CD8-positive, alpha-beta memory T cell (primary cell): ENCODE data around the gene ALKAL2. TPM values are rescaled to one million over a fixed set of nuclear protein-coding genes. Genes with fewer than 3 reads are reported as not detected.

ENCODE experiments used
- CTCF ChIA-PET: fragments of 350-600 bp; sonication (Branson Sonifier 250); formaldehyde crosslinking; loops from one replicate; lab custom pipeline; 2021; ENCODE audit warnings: antibody characterized with exemption; lab: Charles Lee
- POLR2A ChIA-PET: fragments of 350-600 bp; sonication (Branson Sonifier 250); formaldehyde crosslinking; loops from one replicate; lab custom pipeline; 2021; ENCODE audit warnings: antibody characterized with exemption; lab: Charles Lee
- DNase-seq, 5 donors: peaks; one replicate each; pipeline versions ENCODE4 v3.0.0 to v3.0.0-alpha.2; 2020 to 2022; ENCODE audit warnings: mixed read lengths in 1 of 5
- H3K27ac ChIP-seq: one replicate; pipeline ENCODE4 v1.7.0; 2013; ENCODE audit warnings: low read depth, mild to moderate bottlenecking, low read length, moderate library complexity
- H3K27me3 ChIP-seq: 2 replicates; pipeline ENCODE4 v1.7.0; 2013; ENCODE audit warnings: low read length, mild to moderate bottlenecking; ENCODE audit not compliant: insufficient read depth, poor library complexity, severe bottlenecking
- H3K36me3 ChIP-seq: 2 replicates; pipeline ENCODE4 v1.7.0; 2013; ENCODE audit warnings: mild to moderate bottlenecking, low read length, moderate library complexity; ENCODE audit not compliant: insufficient read depth
- H3K4me1 ChIP-seq: 2 replicates; pipeline ENCODE4 v1.7.0; 2013; ENCODE audit warnings: mild to moderate bottlenecking, low read length, moderate library complexity; ENCODE audit not compliant: insufficient read depth
- H3K4me3 ChIP-seq: 2 replicates; pipeline ENCODE4 v1.7.0; 2013; ENCODE audit warnings: mild to moderate bottlenecking, low read length
- H3K9me3 ChIP-seq: 2 replicates; pipeline ENCODE4 v1.7.0; 2013; ENCODE audit warnings: mild to moderate bottlenecking, low read length
- H3K27ac Mint-ChIP-seq, 8 donors: one replicate each; pipeline ENCODE4 v1.8.0; 2020 to 2021; ENCODE audit warnings: mixed read lengths in 8 of 8, mild to moderate bottlenecking in 6 of 8, inconsistent platforms in 3 of 8, moderate library complexity in 3 of 8
- H3K27me3 Mint-ChIP-seq, 2 donors: one replicate each; pipeline ENCODE4 v1.8.0; 2020 to 2021; ENCODE audit warnings: mixed read lengths in 2 of 2, mild to moderate bottlenecking in 1 of 2, moderate library complexity in 1 of 2
- H3K36me3 Mint-ChIP-seq, 3 donors: one replicate each; pipeline ENCODE4 v1.8.0; 2020 to 2021; ENCODE audit warnings: mixed read lengths in 3 of 3, inconsistent platforms in 1 of 3, mild to moderate bottlenecking in 1 of 3
- H3K4me1 Mint-ChIP-seq, 3 donors: one replicate each; pipeline ENCODE4 v1.8.0; 2020 to 2021; ENCODE audit warnings: mixed read lengths in 3 of 3, inconsistent platforms in 1 of 3, mild to moderate bottlenecking in 1 of 3
- H3K4me3 Mint-ChIP-seq, 7 donors: one replicate each; pipeline ENCODE4 v1.8.0; 2020 to 2021; ENCODE audit warnings: mixed read lengths in 7 of 7, mild to moderate bottlenecking in 6 of 7, moderate library complexity in 4 of 7, inconsistent platforms in 2 of 7
- H3K9me3 Mint-ChIP-seq, 5 donors: one replicate each; pipeline ENCODE4 v1.8.0; 2020 to 2022; ENCODE audit warnings: mixed read lengths in 5 of 5, mild to moderate bottlenecking in 3 of 5, moderate library complexity in 2 of 5, inconsistent platforms in 1 of 5
- polyA plus RNA-seq: library from polyadenylated mRNA; unstranded; fragments of 300-500 nt; fragmentation: Illumina TruSeq; gene quantifications from one replicate; pipeline ENCODE4 v1.2.3, GENCODE V29; 2021
- total RNA-seq, 2 experiments: library from RNA; stranded (reverse); gene quantifications; one replicate each; pipeline ENCODE4 v1.2.3, GENCODE V29; 2021

Gene ALKAL2
- total and polyA plus RNA-seq, 3 experiments from 2014 or later: not detected

- H3K27me3 ChIP-seq: no peaks in the 10 kb centered on the region
- Mint-ChIP-seq H3K4me3 (peak within 1 kb of the TSS; percentile 90 to 96 (median 92)), H3K36me3 (peaks cover 0 to 25% (median 2%) of the 10 kb centered on the region in 3 donors), H3K9me3 (no peaks in the 10 kb centered on the region), H3K27me3 (peaks cover 0 to 2% of the 10 kb centered on the region in 2 donors), H3K27ac (peak within 1 kb of the TSS; percentile 94 to 99 (median 96)), H3K4me1 (peaks cover 41 to 74% (median 54%) of the 10 kb centered on the region in 3 donors)
- ChIA-PET POLR2A (no interaction called here), CTCF (no interaction called here)
- H3K4me3 ChIP-seq: peak within 1 kb of the TSS; percentile 93
- peak within 1 kb of the TSS; percentile 92 for H3K27ac ChIP-seq
- peaks cover 47% of the 10 kb centered on the region for H3K4me1 ChIP-seq
- H3K9me3 ChIP-seq: no peaks in the 10 kb centered on the region
- DNase-seq: peak; percentile 94 to 97 (median 95)
- no peaks in the 10 kb centered on the region for H3K36me3 ChIP-seq
Observed at GRCh38 chr2:264493-265468, 23.1 kb downstream of the ALKAL2 start, which contains the start of gene ACP1. TSS of gene ACP1 (plus strand) at chr2:264947. CDS start at chr2:264965, 18 bp downstream.

- no peaks in the 10 kb centered on the region for H3K36me3 ChIP-seq
- peaks cover 0 to 2% of the 10 kb centered on the region in 2 donors for H3K27me3 Mint-ChIP-seq
- peak within 1 kb of the TSS; percentile 93 for H3K4me3 ChIP-seq
- POLR2A ChIA-PET: no interaction called here
- peaks cover 0 to 2% (median 0%) of the 10 kb centered on the region in 5 donors for H3K9me3 Mint-ChIP-seq
- H3K9me3 ChIP-seq: no peaks in the 10 kb centered on the region
- DNase-seq: peak; percentile 47 to 83 (median 68)
- H3K4me1 Mint-ChIP-seq: peaks cover 35 to 67% (median 49%) of the 10 kb centered on the region in 3 donors
- H3K27ac Mint-ChIP-seq: peak within 1 kb of the TSS; percentile 94 to 99 (median 96)
- CTCF ChIA-PET: no interaction called here
- H3K4me3 Mint-ChIP-seq: peak within 1 kb of the TSS; percentile 91 to 96 (median 92)
- H3K27ac ChIP-seq: peak within 1 kb of the TSS; percentile 92
- H3K27me3 ChIP-seq: no peaks in the 10 kb centered on the region
- peaks cover 2 to 24% (median 6%) of the 10 kb centered on the region in 3 donors for H3K36me3 Mint-ChIP-seq
- H3K4me1 ChIP-seq: peaks cover 43% of the 10 kb centered on the region
Observed at GRCh38 chr2:263774-264492, 24.0 kb downstream of the ALKAL2 start, which contains the start of gene SH3YL1. TSS of gene SH3YL1 (minus strand) at chr2:264032. CDS start at chr2:263984, 48 bp downstream.

GRCh38 chr2:263022-263738, 24.7 kb downstream of the ALKAL2 start:
- Histone ChIP-seq H3K27ac (no peak overlapping the region), H3K27me3 (no peaks in the 10 kb centered on the region), H3K4me3 (peak overlapping the region; percentile 72), H3K36me3 (no peaks in the 10 kb centered on the region), H3K9me3 (no peaks in the 10 kb centered on the region), H3K4me1 (peaks cover 39% of the 10 kb centered on the region)
- POLR2A ChIA-PET: no interaction called here
- Mint-ChIP-seq H3K27ac (peak overlapping the region; percentile 85 to 99 (median 88)), H3K9me3 (peaks cover 0 to 9% (median 5%) of the 10 kb centered on the region in 5 donors), H3K4me1 (peaks cover 29 to 60% (median 42%) of the 10 kb centered on the region in 3 donors), H3K4me3 (peak overlapping the region; percentile 74 to 95 (median 91)), H3K27me3 (peaks cover 0 to 2% of the 10 kb centered on the region in 2 donors), H3K36me3 (peaks cover 2 to 25% (median 13%) of the 10 kb centered on the region in 3 donors)
- DNase-seq: no peak
- CTCF ChIA-PET: no interaction called here

- no peaks in the 10 kb centered on the region for H3K27me3 ChIP-seq
- Mint-ChIP-seq H3K4me3 (peak overlapping the region in 3 of 7 donors; percentile 60 to 92 (median 74)), H3K27me3 (peaks cover 0 to 2% of the 10 kb centered on the region in 2 donors), H3K9me3 (peaks cover 0 to 13% (median 7%) of the 10 kb centered on the region in 5 donors), H3K27ac (peak overlapping the region in 6 of 8 donors; percentile 49 to 94 (median 86)), H3K4me1 (peaks cover 22 to 49% (median 33%) of the 10 kb centered on the region in 3 donors), H3K36me3 (peaks cover 2 to 19% (median 18%) of the 10 kb centered on the region in 3 donors)
- POLR2A ChIA-PET: no interaction called here
- no peaks in the 10 kb centered on the region for H3K36me3 ChIP-seq
- DNase-seq: no peak
- no peak overlapping the region for H3K27ac ChIP-seq
- H3K4me3 ChIP-seq: no peak overlapping the region
- CTCF ChIA-PET: interaction anchor here (0.8 kb wide), 1 partner anchor 28 kb away, joined by 3 read pairs; no protein-coding TSS in a partner anchor
- H3K9me3 ChIP-seq: no peaks in the 10 kb centered on the region
- peaks cover 28% of the 10 kb centered on the region for H3K4me1 ChIP-seq
Observed at GRCh38 chr2:262117-262516, 25.8 kb downstream of the ALKAL2 start.

- Mint-ChIP-seq H3K27ac (no peak overlapping the region), H3K27me3 (peaks cover 0 to 2% of the 10 kb centered on the region in 2 donors), H3K4me1 (peaks cover 13 to 34% (median 18%) of the 10 kb centered on the region in 3 donors), H3K4me3 (peak overlapping the region in 1 of 7 donors; percentile 22), H3K36me3 (peaks cover 0 to 18% (median 18%) of the 10 kb centered on the region in 3 donors), H3K9me3 (peaks cover 0 to 13% (median 7%) of the 10 kb centered on the region in 5 donors)
- Histone ChIP-seq H3K27ac (no peak overlapping the region), H3K9me3 (no peaks in the 10 kb centered on the region), H3K27me3 (no peaks in the 10 kb centered on the region), H3K36me3 (no peaks in the 10 kb centered on the region), H3K4me1 (peaks cover 14% of the 10 kb centered on the region), H3K4me3 (no peak overlapping the region)
- ChIA-PET POLR2A (no interaction called here), CTCF (no interaction called here)
- no peak for DNase-seq
Observed at GRCh38 chr2:260507-261161, 27.3 kb downstream of the ALKAL2 start.

- Histone ChIP-seq H3K27me3 (no peaks in the 10 kb centered on the region), H3K9me3 (no peaks in the 10 kb centered on the region), H3K4me3 (no peak overlapping the region), H3K4me1 (peaks cover 8% of the 10 kb centered on the region), H3K36me3 (no peaks in the 10 kb centered on the region), H3K27ac (no peak overlapping the region)
- Mint-ChIP-seq H3K27me3 (peaks cover 0 to 2% of the 10 kb centered on the region in 2 donors), H3K4me1 (peaks cover 11 to 26% (median 11%) of the 10 kb centered on the region in 3 donors), H3K27ac (peak overlapping the region in 1 of 8 donors; percentile 46), H3K4me3 (no peak overlapping the region), H3K36me3 (peaks cover 0 to 18% (median 15%) of the 10 kb centered on the region in 3 donors), H3K9me3 (peaks cover 0 to 13% (median 7%) of the 10 kb centered on the region in 5 donors)
- ChIA-PET POLR2A (no interaction called here), CTCF (no interaction called here)
- DNase-seq: no peak
Observed at GRCh38 chr2:259789-260331, 28.0 kb downstream of the ALKAL2 start.
